ENCODE results near the gene STARD13. TPM values are rescaled to one million over a fixed set of nuclear protein-coding genes. Genes with fewer than 3 reads are reported as not detected.
A peak's percentile ranks its signal among the peaks of the same experiment; 100 is the strongest.
"Not testable (repeated sequence)": the region's sequence is repeated elsewhere in the genome, so short reads cannot be mapped to it uniquely, and the experiment has no call there.

STARD13 gene
- total RNA-seq, 4 donors from 2014 or later: 31.1 to 63.4 (median 38.9) TPM

DNA sequence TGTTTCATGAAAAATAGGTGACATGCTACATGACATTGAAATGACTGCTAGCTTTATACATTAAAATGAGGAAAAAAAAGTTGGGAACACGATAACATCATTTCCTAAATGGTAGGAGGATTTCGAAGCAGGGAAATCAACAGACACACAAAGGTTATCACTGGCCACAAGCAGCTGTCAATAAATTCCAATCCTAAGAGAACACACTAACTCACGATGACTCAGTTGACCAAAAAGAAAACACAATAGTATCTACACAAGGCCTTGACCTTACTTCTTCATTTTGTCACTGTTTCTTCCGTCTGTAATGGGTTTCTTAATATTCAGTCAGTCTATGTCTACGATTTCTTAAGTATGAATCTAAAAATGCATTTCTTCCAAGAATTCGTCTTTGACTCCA, 36.5 kb downstream of the STARD13 start:
- ATAC-seq (ENCODE audit: low FRiP score): no peak
- TF ChIP-seq, protein P1, sequence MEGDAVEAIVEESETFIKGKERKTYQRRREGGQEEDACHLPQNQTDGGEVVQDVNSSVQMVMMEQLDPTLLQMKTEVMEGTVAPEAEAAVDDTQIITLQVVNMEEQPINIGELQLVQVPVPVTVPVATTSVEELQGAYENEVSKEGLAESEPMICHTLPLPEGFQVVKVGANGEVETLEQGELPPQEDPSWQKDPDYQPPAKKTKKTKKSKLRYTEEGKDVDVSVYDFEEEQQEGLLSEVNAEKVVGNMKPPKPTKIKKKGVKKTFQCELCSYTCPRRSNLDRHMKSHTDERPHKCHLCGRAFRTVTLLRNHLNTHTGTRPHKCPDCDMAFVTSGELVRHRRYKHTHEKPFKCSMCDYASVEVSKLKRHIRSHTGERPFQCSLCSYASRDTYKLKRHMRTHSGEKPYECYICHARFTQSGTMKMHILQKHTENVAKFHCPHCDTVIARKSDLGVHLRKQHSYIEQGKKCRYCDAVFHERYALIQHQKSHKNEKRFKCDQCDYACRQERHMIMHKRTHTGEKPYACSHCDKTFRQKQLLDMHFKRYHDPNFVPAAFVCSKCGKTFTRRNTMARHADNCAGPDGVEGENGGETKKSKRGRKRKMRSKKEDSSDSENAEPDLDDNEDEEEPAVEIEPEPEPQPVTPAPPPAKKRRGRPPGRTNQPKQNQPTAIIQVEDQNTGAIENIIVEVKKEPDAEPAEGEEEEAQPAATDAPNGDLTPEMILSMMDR (IDR thresholded peaks at IDR 0.05): no peak

GRCh38 chr13:33245505-33246158, 39.9 kb downstream of the STARD13 start:
- ATAC-seq (ENCODE audit: low FRiP score) (no peak), DNase-seq (ENCODE audit: low spot score) (no peak)
- TF ChIP-seq, protein P1 (IDR thresholded peaks at IDR 0.05): no peak

More for the DNA sequence above, 36.5 kb downstream of the STARD13 start:
- DNase-seq (ENCODE audit: low spot score): no peak

GRCh38 chr13:33244907-33245287, 40.7 kb downstream of the STARD13 start:
- TF ChIP-seq, protein P1 (IDR thresholded peaks at IDR 0.05): no peak
- no peak for DNase-seq (ENCODE audit: low spot score)
- no peak for ATAC-seq (ENCODE audit: low FRiP score)

GRCh38 chr13:33244210-33244906, 41.2 kb downstream of the STARD13 start:
- no peak for ATAC-seq (ENCODE audit: low FRiP score)
- TF ChIP-seq, protein P1 (IDR thresholded peaks at IDR 0.05): no peak
- no peak for DNase-seq (ENCODE audit: low spot score)

DNA sequence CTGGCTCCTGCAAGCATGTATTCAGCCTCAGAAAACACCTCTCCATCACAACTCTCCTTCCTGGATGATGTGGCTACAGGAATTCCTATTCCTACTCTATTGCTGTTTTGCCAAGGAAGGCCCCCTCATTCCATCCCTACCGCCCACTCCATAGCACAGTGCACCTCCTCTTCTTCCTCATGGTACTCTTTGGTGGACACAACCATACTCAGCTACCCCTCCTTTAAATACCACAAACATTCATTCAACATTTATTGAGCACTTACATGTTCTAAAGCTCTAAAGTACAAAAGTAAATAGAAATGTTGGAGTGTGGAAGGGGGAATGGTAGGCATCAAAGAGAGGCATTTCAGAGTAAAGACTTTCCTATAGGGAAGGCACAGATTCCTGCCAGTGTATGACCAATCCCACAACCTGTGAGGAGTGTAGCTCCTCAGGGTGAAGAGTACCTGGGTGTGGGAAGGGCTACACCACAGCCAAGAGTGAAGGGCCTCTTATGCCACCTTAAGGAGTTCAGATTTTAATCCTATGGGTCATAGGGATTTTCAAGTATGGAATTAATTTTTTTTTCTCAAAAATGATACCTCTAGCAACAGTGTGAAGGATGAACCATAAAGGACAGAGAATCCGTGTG, 42.5 kb downstream of the STARD13 start:
- ATAC-seq (ENCODE audit: low FRiP score) (no peak), DNase-seq (ENCODE audit: low spot score) (no peak)
- TF ChIP-seq, protein P1 (IDR thresholded peaks at IDR 0.05): no peak

DNA sequence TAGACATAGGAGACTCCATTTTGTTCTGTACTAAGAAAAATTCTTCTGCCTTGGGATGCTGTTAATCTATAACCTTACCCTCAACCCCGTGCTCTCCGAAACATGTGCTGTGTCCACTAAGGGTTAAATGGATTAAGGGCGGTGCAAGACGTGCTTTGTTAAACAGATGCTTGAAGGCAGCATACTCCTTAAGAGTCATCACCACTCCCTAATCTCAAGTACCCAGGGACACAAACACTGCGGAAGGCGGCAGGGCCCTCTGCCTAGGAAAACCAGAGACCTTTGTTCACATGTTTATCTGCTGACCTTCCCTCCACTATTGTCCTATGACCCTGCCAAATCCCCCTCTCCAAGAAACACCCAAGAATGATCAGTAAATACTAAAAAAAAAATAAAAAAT, 43.2 kb downstream of the STARD13 start:
- not testable (repeated sequence) for DNase-seq (ENCODE audit: low spot score); ATAC-seq (ENCODE audit: low FRiP score)

DNA sequence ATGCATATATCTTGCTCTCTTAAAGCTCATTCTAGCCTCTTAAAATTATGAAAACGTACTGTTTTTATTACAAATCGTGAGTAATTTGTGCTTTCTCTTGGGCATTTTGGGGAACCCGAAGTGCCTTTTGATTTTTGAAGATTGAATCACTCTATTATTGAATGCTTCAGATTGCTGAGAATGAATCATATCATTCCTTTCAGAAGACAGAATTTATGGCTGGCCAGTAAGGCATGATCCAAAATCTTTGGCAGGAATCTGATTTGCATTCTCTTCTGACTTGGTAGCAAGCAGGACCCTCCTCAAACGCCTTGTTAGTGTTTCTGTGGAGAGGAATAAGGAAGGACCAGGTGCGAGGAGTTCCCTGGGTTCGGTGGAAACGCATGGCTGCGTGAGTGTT, 49.5 kb downstream of the STARD13 start:
- ATAC-seq (ENCODE audit: low FRiP score) (peak; percentile 46), DNase-seq (ENCODE audit: low spot score) (no peak)
- TF ChIP-seq, protein P1 (IDR thresholded peaks at IDR 0.05): no peak

Measured in omental fat pad (tissue), 4 donors.